IMR-90 (cell line): ENCODE data around the gene NDUFAF2. TPM values are rescaled to one million over a fixed set of nuclear protein-coding genes. Genes with fewer than 3 reads are reported as not detected.

Experiments
- ATAC-seq: fragments of 200-7000 bp; cut with Tn5 transposase; 2 replicates; pipeline ENCODE4 v1.9.1; 2020; ENCODE audit warnings: low read depth, mild to moderate bottlenecking, moderate library complexity
- BruUV-seq: library from RNA; stranded (reverse); fragments of 400-500 nt; replicated peaks from 2 replicates; lab custom pipeline; 2021; lab: Mats Ljungman, UMichigan
- CTCF ChIA-PET: fragments of 300-600 bp; formaldehyde crosslinking; extraction: SDS; loops from one replicate; lab custom pipeline; 2021; ENCODE audit warnings: antibody characterized with exemption; lab: Yijun Ruan, JAX
- POLR2A ChIA-PET: fragments of 300-600 bp; sonication (Branson Sonifier 250); formaldehyde crosslinking; loops from one replicate; lab custom pipeline; 2022; ENCODE audit warnings: antibody characterized with exemption; ENCODE audit not compliant: unreplicated experiment; lab: Charles Lee
- DNase-seq: peaks from one replicate; pipeline ENCODE4 v3.0.0; 2013
- H2AFZ ChIP-seq: replicated peaks from 2 replicates; pipeline ENCODE3; 2013; ENCODE audit warnings: low read length, mild to moderate bottlenecking; ENCODE audit not compliant: poor library complexity
- H2AK5ac ChIP-seq: 2 replicates; pipeline ENCODE4 v1.6.1; 2013; ENCODE audit warnings: low read depth, low read length, inconsistent platforms
- H2AK9ac ChIP-seq: replicated peaks from 2 replicates; pipeline ENCODE3; 2013; ENCODE audit warnings: mild to moderate bottlenecking, low read depth, low read length, moderate library complexity; ENCODE audit not compliant: poor library complexity
- H2BK120ac ChIP-seq: 2 replicates; pipeline ENCODE4 v1.6.1; 2013; ENCODE audit warnings: low read depth, low read length, inconsistent platforms
- H2BK15ac ChIP-seq: 3 replicates; pipeline ENCODE4 v1.6.1; 2013; ENCODE audit warnings: low read depth, low read length, inconsistent platforms
- H2BK20ac ChIP-seq: 2 replicates; pipeline ENCODE4 v1.6.1; 2013; ENCODE audit warnings: low read depth, mild to moderate bottlenecking, inconsistent platforms, low read length, moderate library complexity
- H2BK5ac ChIP-seq: 2 replicates; pipeline ENCODE4 v1.6.1; 2013; ENCODE audit warnings: mild to moderate bottlenecking, low read depth, low read length, inconsistent platforms; ENCODE audit not compliant: poor library complexity, severe bottlenecking
- H3K14ac ChIP-seq: replicated peaks from 2 replicates; pipeline ENCODE4 v1.6.1; 2013; ENCODE audit warnings: low read depth, low read length, inconsistent platforms
- H3K18ac ChIP-seq: 2 replicates; pipeline ENCODE4 v1.6.1; 2013; ENCODE audit warnings: low read depth, low read length, control low read depth
- H3K23ac ChIP-seq: 2 replicates; pipeline ENCODE4 v1.6.1; 2013; ENCODE audit warnings: low read depth, low read length, inconsistent platforms
- H3K27ac ChIP-seq: 2 replicates; pipeline ENCODE4 v1.5.1; 2013; ENCODE audit warnings: mild to moderate bottlenecking, control low read depth, low read length; ENCODE audit not compliant: insufficient read depth
- H3K27me3 ChIP-seq: 2 replicates; pipeline ENCODE4 v1.6.1; 2013; ENCODE audit warnings: low read length; ENCODE audit not compliant: control insufficient read depth, insufficient read depth
- H3K36me3 ChIP-seq: 2 replicates; pipeline ENCODE4 v1.6.1; 2013; ENCODE audit warnings: low read length, mixed read lengths; ENCODE audit not compliant: control insufficient read depth, insufficient read depth
- H3K4ac ChIP-seq: 2 replicates; pipeline ENCODE4 v1.6.1; 2013; ENCODE audit warnings: low read depth, low read length, inconsistent platforms
- H3K4me1 ChIP-seq: 2 replicates; pipeline ENCODE4 v1.6.1; 2013; ENCODE audit warnings: low read length, mixed read lengths; ENCODE audit not compliant: control insufficient read depth, insufficient read depth
- H3K4me2 ChIP-seq: 2 replicates; pipeline ENCODE4 v1.6.1; 2013; ENCODE audit warnings: low read depth, mild to moderate bottlenecking, control low read depth, low read length, moderate library complexity
- H3K4me3 ChIP-seq: 2 replicates; pipeline ENCODE4 v1.5.1; 2013; ENCODE audit warnings: low read depth, mild to moderate bottlenecking, control low read depth, low read length, moderate library complexity; ENCODE audit not compliant: insufficient read depth
- H3K56ac ChIP-seq: 2 replicates; pipeline ENCODE4 v1.6.1; 2013; ENCODE audit warnings: low read length, inconsistent platforms; ENCODE audit not compliant: insufficient read depth; ENCODE audit errors: extremely low read depth
- H3K79me1 ChIP-seq, 2 experiments: 2 replicates each; pipeline ENCODE4 v1.6.1; 2013; ENCODE audit warnings: low read length in 2 of 2, inconsistent platforms in 1 of 2, low read depth in 1 of 2
- H3K9ac ChIP-seq: 2 replicates; pipeline ENCODE4 v1.6.1; 2013; ENCODE audit warnings: low read depth, low read length, control low read depth
- H3K9me1 ChIP-seq: 2 replicates; pipeline ENCODE4 v1.6.1; 2013; ENCODE audit warnings: low read length, inconsistent platforms; ENCODE audit not compliant: insufficient read depth
- H3K9me3 ChIP-seq: 2 replicates; pipeline ENCODE4 v1.6.1; 2013; ENCODE audit warnings: low read length; ENCODE audit not compliant: control insufficient read depth, insufficient read depth
- H4K20me1 ChIP-seq: 2 replicates; pipeline ENCODE4 v1.6.1; 2013; ENCODE audit warnings: low read length, inconsistent platforms; ENCODE audit not compliant: insufficient read depth
- H4K5ac ChIP-seq: 2 replicates; pipeline ENCODE4 v1.6.1; 2013; ENCODE audit warnings: mild to moderate bottlenecking, low read depth, low read length, control low read depth
- H4K8ac ChIP-seq, 2 experiments: 2 replicates each; pipeline ENCODE4 v1.6.1; 2013; ENCODE audit warnings: low read depth in 2 of 2, low read length in 2 of 2, control low read depth in 1 of 2, inconsistent platforms in 1 of 2
- H4K91ac ChIP-seq: 2 replicates; pipeline ENCODE4 v1.6.1; 2013; ENCODE audit warnings: low read depth, low read length, inconsistent platforms; ENCODE audit not compliant: insufficient read depth
- CEBPB ChIP-seq: IDR thresholded peaks from 2 replicates; pipeline ENCODE4 v1.6.1; 2012; ENCODE audit warnings: low read depth, low read length, improper control_type of control experiment
- WGBS, 2 experiments: methylation state at CpG; one replicate each; pipeline versions ENCODE4 v1.1.5 to v1.1.7; 2013; ENCODE audit warnings: missing lambda C conversion rate in 2 of 2; ENCODE audit not compliant: insufficient read length in 1 of 2; ENCODE audit errors: extremely low coverage in 2 of 2; 5-methylcytosine and 5-hydroxymethylcytosine counted together
- dilution Hi-C: fragments of 300-500 bp; cut with HindIII; formaldehyde crosslinking; loops from one replicate; pipeline ENCODE4 v1.14.3; 2018; ENCODE audit warnings: low sequenced_read_pairs; ENCODE audit not compliant: unreplicated experiment
- in situ Hi-C: fragments of 300-500 bp; cut with MboI; formaldehyde crosslinking; loops from 3 replicates; pipeline ENCODE4 v1.14.3; 2019; ENCODE audit warnings: low sequenced_read_pairs, inconsistent platforms, mixed read lengths
- intact Hi-C: fragments of 100-400 bp; cut with micrococcal nuclease; formaldehyde crosslinking; loops from 2 replicates; pipeline ENCODE4 v1.10.0; 2022
- polyA plus RNA-seq, 3 experiments: library from polyadenylated mRNA; depleted of rRNA; stranded (reverse); fragments of >200 nt; gene quantifications; 2 replicates each; pipeline ENCODE4 v1.2.3, GENCODE V29; 2012; ENCODE audit warnings: low replicate concordance in 1 of 3
- total RNA-seq: library from RNA; depleted of rRNA; stranded (reverse); fragments of >200 nt; gene quantifications from 2 replicates; pipeline ENCODE4 v1.2.3, GENCODE V29; 2012
- TF ChIP-seq, protein P1 (sequence below): conservative IDR thresholded peaks from 2 replicates; pipeline ENCODE4 v1.5.1; 2012; ENCODE audit warnings: mild to moderate bottlenecking, low read depth, low read length, improper control_type of control experiment
- TF ChIP-seq, protein P2 (sequence below): fragments of 150-350 bp; IDR thresholded peaks from 2 replicates; pipeline ENCODE4 v1.6.1; 2016; ENCODE audit warnings: low read depth, mild to moderate bottlenecking, low read length, moderate library complexity, borderline replicate concordance

NDUFAF2 gene
- total and polyA plus RNA-seq, 2 of the 4 experiments (the other 2 are of a cell fraction), result 11.8 to 24.7 TPM

DNA sequence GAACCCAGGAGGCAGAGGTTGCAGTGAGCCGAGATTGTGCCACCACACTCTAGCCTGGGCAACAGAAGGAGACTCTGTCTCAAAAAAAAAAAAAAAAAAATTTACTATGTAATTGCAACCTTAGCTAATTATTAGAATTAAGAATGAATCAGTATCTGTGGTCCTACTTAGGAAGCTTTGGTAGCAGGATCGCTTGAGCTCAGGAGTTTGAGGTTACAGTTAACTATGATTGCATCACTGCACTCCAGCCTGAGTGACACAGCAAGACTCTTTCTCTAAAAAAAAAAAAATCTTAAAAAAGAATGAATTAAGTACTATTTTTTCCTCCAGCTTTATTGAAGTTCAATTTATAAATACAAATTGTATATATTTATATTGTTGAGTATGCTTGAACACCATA lies 16.7 kb downstream of the NDUFAF2 start:
- no TSS peak for BruUV-seq
- Histone ChIP-seq H3K4ac (no peak overlapping the region), H2AK9ac (no peak overlapping the region), H2BK120ac (no peak overlapping the region), H3K56ac (no peak overlapping the region), H3K4me1 (no peaks in the 10 kb centered on the region), H3K9me3 (no peaks in the 10 kb centered on the region), H3K27me3 (no peaks in the 10 kb centered on the region), H3K9me1 (no peaks in the 10 kb centered on the region), H4K8ac (no peak overlapping the region), H3K4me3 (no peak overlapping the region), H2AFZ (no peak overlapping the region), H3K14ac (no peak overlapping the region), H4K91ac (no peak overlapping the region), H2AK5ac (no peak overlapping the region), H4K5ac (no peak overlapping the region), H3K18ac (no peak overlapping the region), H3K9ac (no peak overlapping the region), H2BK15ac (no peak overlapping the region), H3K4me2 (no peak overlapping the region), H3K36me3 (no peaks in the 10 kb centered on the region), H3K27ac (no peak overlapping the region), H3K79me1 (peaks cover 9 to 10% of the 10 kb centered on the region in 2 experiments; a peak in 3 of 4 replicates), H4K20me1 (no peaks in the 10 kb centered on the region; the same call in 1 of the 2 replicates), H2BK20ac (no peak overlapping the region), H2BK5ac (no peak overlapping the region), H3K23ac (no peak overlapping the region)
- ChIA-PET CTCF (interaction anchor here (0.6 kb wide), 2 partner anchors 9 to 360 kb away, joined by 3 to 4 read pairs; no protein-coding TSS in a partner anchor), POLR2A (no interaction called here)
- WGBS, 2 experiments, result no CpG with 5 or more reads among the region's 2 CpGs
- peak; percentile 61 for DNase-seq
- in situ Hi-C loops, result loop anchor here (25.0 kb wide), 2 partner anchors 701 to 976 kb away; no protein-coding TSS in a partner anchor
- dilution Hi-C loops, result no loop called here
- ATAC-seq, result no peak; the same call in 1 of the 2 replicates
- intact Hi-C loops, result loop anchor here (5.0 kb wide), 1 partner anchor 201 kb away; the partner anchor contains the start of gene SMIM15
- TF ChIP-seq, protein P1, sequence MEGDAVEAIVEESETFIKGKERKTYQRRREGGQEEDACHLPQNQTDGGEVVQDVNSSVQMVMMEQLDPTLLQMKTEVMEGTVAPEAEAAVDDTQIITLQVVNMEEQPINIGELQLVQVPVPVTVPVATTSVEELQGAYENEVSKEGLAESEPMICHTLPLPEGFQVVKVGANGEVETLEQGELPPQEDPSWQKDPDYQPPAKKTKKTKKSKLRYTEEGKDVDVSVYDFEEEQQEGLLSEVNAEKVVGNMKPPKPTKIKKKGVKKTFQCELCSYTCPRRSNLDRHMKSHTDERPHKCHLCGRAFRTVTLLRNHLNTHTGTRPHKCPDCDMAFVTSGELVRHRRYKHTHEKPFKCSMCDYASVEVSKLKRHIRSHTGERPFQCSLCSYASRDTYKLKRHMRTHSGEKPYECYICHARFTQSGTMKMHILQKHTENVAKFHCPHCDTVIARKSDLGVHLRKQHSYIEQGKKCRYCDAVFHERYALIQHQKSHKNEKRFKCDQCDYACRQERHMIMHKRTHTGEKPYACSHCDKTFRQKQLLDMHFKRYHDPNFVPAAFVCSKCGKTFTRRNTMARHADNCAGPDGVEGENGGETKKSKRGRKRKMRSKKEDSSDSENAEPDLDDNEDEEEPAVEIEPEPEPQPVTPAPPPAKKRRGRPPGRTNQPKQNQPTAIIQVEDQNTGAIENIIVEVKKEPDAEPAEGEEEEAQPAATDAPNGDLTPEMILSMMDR, result no peak
- peak; percentile 85 for TF ChIP-seq CEBPB
- TF ChIP-seq, protein P2, sequence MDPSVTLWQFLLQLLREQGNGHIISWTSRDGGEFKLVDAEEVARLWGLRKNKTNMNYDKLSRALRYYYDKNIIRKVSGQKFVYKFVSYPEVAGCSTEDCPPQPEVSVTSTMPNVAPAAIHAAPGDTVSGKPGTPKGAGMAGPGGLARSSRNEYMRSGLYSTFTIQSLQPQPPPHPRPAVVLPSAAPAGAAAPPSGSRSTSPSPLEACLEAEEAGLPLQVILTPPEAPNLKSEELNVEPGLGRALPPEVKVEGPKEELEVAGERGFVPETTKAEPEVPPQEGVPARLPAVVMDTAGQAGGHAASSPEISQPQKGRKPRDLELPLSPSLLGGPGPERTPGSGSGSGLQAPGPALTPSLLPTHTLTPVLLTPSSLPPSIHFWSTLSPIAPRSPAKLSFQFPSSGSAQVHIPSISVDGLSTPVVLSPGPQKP, result no peak
